ENCODE results near the gene B4GALNT1.
"Not testable (repeated sequence)": the region's sequence is repeated elsewhere in the genome, so short reads cannot be mapped to it uniquely, and the experiment has no call there.

B4GALNT1 gene

DNA sequence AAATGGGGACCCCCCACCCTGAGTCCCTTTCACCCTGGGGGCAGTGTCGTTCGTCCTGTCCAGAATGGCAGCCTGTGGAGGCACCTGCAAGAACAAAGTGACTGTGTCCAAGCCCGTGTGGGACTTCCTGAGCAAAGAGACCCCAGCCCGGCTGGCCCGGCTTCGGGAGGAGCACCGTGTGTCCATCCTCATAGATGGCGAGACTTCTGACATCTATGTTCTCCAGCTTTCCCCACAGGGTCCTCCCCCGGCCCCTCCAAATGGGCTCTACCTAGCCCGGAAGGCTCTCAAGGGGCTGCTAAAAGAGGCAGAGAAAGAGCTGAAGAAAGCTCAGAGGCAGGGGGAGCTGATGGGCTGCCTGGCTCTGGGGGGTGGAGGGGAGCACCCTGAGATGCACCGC is 26.2 kb downstream of the B4GALNT1 start:
- no peak for DNase-seq

DNA sequence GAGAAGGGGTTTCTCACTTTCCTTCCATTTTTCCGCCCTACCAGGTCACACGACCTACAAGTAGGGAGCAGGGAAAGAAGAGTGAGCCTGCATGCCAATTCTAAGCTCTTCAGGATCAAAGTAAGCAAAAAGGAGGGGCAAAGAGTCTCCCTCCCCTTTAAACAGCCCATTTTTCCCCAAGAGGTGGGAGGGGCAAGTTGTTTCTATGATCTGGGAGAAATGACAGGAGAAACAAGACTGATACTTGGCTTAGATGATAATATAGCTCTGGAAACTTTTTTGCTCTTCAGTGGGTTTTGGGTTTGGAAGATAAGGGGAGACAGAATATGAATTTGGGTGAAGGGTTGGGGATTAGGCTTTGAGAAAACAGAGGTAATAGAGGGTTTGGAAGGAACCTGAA is 26.6 kb downstream of the B4GALNT1 start:
- DNase-seq: no peak

DNA sequence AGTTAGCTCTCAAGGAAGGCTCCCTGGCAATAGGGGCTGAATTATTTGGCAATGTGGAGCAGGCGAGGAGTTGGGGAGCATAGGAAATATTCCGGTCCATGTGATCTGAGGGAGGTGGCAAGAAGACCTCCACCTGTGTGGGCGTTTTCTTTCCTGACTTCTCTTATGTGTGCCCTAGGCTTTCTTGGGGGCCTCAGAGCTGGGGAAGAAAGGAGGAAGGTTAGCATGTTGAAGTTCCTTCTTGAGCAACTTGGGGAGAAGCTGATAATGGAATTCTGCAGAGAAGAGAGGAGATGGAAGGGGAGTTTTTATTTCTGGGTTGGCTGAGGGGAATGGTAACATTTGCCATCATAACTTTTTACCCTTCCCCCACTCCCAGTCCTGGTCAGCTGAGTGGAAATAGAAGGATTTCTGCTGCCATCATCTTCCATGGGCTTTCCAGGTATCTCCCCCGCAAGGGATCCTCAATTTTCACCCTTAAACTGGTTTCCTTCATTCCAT is 27.1 kb downstream of the B4GALNT1 start:
- no peak for DNase-seq

DNA sequence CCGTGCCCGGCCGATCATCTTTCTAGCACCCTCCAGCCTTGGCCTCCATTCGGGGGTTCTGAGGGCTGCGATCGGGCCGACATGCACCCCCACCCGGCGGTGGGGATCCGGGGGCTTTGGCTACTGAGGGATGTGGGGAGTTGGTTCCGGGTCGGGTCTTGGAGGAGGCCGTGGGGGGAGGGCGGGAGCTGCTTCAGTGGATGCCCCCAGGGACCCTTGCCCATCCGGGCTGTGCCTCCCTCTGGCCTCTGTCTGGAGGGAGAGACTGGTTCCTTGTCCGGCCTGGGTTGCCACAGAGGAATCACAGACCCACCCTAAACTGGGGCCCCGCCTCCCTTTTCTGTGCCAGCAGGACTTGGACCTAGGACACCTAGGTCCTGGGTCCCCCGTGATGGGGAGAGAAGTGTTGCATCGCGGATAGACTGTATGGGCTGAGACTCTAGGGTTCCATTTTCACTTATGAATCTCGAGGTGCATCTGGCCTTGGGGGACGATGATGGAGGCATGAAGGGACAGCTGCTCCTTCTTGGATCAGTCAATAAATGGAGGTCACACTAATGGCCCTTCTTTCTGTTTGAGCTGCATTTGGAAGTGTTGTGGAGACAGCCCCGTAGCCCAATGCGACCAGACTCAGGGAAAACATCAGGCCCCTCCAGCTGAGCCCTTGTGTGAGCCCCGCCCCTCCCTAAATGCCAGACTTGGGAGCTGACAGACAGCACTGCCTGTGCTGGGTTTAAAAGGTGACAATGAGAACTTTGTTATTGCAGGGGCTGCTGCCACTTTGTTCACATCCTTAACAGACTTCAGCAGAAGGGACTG is 27.8 kb downstream of the B4GALNT1 start:
- no peak for DNase-seq

DNA sequence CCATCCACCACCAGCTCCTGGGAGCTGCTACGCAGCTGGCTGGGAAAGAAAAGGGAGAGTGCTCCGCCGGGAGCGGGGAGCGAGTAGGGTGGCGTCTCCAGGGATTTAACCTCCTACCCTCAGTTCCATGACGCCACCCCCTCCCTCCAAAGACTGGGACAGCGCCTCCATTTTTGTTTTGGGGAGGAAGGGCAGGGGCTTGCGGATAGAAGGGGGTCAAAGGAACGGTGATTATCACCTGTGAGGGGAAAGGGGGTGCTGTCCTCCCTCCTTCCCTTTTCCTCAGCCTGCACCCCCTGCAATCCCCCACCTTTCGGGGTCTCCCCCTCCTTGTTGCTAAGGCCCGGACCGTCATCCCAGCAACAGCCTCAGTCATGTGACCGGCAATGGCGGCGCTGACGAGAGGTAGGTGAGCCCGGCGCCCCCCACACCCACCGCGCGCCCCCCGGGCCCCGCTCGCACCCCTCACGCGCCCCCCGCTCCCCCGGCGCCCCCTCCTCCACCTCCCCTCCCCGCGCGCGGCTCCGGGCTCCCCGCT is 28.5 kb downstream of the B4GALNT1 start, which contains the start of gene DTX3:
DTX3 (plus strand) TSS at position 371 of the 538 bp plus-strand sequence. CDS start 1,694 bp downstream, outside the sequence.
- DNase-seq: no peak

DNA sequence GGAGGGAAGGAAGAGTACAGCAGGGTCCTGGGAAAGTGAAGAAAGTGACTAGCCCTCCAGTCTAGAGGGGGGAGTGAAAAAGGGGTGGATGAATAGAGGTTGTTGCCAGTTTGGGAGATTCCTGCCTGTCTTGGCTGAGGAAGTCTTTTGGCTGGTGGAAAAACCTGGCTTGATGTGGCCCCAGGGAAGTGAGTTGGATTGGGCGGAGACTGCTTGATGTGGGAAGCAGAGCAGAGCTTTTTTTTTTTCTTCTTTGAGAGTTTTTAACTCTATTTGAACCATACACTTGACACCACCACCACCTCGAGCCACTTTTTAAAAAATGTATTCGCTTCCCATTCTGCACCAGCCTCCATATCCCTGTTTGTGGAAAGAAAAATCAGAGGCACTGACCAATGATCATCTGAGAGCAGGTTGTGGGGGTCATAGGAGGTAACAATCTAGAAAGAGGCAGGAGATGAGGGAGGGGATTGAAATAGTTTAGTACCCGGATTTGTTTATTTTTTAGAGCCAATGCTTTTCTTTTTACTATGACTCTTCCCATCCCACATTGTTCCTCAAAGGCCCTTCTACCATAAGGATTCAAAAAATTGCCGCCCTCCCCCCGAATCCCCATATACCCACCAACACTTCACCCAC is 29.1 kb downstream of the B4GALNT1 start:
- DNase-seq: peak in 1 of 2 experiments; percentile 23

DNA sequence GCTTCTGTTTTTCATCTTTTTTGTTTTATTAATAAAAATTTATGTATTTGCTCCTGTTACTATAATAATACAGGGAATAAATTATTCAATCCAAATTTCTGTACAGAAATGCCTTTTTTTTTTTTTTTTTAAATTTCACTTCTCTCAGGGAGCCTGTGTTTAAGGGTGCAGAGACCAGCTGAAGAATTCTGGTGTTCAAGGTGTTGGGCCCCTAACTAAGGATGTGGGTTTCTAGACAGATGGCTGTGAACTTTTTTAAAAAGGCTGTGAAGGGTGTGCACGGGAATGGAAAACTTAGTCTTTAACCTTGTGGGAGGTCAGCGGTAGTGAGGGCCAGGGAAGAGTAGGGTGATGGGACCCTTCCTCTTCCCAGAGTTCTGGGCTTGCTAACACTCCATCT is 29.7 kb downstream of the B4GALNT1 start:
- DNase-seq: no peak

DNA sequence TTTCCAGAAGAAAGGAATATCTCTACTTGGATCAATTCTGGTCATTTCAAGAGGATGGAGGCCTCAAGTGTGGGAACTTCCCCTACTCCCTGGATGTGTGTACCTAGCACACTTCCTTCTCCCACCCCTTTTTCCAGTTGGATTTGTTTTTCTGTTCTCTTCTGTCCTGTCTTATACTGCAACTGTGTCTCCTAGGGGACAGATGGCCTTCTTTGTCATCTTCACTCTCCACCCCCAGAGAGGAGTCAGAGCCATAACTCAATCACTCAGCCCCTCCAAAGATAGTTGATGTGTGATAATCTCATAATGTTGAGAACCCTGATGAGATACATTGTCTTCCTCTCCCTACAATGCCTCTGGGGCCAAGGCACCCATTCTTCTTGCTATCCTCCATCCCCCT is 30.5 kb downstream of the B4GALNT1 start:
- no peak for DNase-seq

DNA sequence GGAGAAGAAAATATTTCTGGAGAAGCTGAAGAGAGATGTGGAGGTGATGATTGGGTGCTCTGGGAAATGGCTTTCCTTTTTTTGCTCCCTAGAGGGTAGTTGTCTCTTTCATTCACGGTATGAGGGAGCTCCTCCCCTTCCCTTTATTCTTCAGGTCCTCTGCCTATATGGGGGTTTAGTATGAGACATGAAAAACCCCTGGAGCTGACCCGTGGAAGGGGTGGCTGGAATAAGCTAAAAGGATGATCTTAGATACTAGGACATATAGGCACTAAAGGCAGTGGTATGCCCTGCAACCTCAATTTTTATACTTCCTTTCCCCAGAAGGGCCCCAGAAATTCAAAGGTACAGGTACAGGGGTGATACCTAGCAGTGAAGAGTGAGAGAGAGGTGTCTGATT is 32.6 kb downstream of the B4GALNT1 start:
- no peak for DNase-seq

DNA sequence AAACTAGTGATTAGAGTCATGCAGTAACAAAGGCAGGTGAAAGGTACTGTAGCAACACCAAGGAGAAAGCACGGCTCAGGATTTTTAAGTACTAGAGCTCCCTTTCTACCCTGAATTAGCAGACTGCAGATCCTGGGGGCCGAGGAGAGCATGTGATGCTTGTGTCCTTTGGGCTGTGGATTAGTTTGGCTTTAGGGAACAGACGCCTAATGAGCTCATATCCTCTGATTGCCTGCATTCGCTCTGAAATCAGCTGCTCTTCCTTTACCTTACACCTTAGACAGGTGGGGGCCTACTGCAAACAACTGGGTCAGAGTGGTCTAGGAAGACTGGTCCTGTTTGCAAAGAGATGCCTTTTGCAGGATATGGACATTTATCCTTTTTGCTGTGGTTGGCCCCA is 39.8 kb downstream of the B4GALNT1 start:
- no peak for DNase-seq

DNA sequence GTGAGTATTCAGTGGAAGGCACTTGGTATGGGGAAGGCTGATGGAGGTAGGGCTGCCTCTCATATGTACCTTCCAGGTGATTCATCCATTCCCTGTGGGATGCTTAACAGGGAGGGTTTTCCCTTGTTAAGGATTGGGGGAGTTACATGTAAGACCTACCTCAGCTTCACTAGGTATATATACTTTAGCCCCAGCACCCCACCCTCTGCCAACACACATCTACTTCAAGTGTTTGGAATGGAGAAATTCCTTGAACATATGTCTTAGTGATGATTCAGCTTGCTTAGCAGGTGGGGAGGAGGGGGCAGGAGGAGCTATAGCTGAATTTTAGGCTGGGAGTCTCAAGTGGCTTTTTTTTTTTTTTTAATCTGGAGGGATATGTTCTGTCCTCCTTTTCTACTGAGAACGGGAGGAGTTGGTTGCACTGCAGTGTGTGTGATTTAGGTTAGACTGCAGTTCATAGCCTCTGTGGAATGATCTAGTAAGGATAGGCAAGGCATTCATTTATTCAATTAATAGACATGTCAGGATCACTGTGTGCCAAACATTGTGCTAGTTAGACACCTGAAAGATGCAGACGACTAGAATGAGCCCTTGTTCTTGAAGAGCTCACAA is 40.3 kb downstream of the B4GALNT1 start:
- DNase-seq: no peak

DNA sequence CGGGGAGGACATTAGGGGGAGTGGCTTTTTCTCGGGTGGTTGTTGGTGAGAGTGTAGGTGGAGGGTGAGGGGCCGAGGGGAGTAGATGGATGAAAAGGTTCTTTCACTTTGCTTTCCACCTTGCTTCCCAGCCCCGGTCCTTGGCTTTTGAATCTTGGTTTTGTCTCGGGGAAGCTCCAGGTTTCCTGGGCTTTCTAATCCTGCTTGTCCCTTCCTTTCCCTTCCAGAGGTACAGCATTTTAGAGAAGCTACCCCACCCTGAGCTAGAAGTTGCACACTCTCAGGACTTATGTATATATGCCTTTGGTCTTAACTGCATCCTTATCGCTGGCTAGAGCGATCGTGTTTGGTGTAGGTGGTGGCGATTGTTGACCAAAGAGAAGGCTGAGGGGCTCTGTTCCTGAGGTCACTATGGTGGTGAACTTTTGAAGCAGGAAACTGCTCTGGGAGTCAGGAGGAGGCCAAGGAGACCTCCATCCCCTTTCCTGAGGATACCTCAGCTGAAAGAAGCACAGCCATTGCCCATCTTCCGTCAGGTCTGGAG is 41.1 kb downstream of the B4GALNT1 start:
- DNase-seq: no peak

DNA sequence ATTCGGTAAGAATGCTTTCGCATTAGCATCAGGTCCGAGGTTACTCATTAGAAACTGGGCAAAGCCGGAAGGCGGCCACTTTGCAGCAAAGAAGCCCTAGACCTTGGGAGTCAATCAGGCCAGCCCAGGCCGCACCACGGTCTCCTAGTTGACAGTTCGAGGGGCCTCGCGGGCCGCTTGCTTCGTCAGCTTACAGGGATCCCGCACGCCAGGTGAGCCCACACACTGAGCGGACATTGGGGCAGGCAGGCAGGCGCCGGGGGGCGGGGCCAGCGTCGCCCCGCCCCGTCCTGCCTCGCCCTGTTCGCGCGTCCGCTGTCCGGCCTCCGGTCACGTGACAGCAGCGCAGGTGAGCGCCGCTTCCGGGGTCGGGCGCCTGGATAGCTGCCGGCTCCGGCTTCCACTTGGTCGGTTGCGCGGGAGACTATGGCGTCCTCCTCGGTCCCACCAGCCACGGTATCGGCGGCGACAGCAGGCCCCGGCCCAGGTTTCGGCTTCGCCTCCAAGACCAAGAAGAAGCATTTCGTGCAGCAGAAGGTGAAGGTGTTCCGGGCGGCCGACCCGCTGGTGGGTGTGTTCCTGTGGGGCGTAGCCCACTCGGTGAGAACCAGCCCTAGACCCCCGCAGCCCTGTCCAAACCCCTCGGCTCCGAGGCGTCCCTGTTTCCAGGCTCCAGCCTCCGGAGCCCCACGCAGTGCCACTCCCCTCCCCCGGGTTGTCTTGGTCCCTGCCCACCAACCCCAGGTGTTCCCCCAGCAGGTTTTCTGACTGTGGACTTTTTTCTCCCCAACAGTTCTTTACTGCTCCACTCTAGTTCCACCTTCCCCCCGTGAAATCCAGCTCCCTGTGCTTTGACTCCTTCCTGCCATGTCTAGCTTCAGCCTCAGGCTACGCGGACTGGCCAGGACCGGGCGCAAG is 41.9 kb downstream of the B4GALNT1 start, which contains the start of gene PIP4K2C:
PIP4K2C (plus strand) TSS at position 329 of the 918 bp plus-strand sequence; CDS start at position 427, 98 bp downstream.
- peak; percentile 41 to 49 for DNase-seq

DNA sequence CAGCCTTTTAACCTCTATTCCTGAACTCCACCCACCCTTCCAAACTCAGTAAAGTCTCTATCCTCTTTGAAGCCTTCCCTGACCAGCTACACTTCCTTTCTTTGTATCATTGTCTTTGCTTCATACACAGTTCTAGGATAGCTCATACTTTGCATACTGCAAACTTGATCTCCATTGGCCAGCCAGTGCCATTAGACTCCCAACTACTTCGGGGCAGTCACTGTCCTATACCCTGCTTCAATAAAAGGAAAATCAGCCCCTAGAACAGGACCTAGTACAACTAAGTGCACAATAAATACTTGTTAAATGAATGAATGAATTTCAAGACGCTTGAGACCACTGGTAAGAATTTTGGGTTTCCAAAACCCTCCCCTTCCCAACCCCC is 42.5 kb downstream of the B4GALNT1 start:
- no peak for DNase-seq

DNA sequence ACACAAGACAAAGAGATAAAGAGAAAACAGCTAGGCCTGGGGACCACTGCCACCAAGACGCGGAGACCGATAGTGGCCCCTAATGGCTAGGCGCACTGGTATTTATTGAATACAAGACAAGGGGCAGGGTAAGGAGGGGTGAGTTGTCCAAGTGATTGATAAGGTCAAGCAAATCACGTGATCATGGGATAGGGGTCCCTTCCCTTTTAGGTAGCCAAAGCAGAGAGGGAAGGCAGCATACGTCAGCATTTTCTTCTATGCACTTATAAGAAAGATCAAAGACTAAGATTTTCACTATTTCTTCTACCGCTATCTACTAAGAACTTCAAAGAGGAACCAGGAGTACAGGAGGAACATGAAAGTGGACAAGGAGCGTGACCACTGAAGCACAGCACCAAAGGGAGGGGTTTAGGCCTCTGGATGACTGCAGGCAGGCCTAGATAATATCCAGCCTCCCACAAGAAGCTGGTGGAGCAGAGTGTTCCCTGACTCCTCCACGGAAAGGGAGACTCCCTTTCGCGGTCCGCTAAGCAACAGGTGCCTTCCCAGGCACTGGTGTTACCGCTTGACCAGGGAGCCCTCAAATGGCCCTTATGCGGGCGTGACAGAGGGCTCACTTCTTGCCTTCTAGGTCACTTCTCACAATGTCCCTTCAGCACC is 43.9 kb downstream of the B4GALNT1 start:
- DNase-seq: not testable (repeated sequence)

DNA sequence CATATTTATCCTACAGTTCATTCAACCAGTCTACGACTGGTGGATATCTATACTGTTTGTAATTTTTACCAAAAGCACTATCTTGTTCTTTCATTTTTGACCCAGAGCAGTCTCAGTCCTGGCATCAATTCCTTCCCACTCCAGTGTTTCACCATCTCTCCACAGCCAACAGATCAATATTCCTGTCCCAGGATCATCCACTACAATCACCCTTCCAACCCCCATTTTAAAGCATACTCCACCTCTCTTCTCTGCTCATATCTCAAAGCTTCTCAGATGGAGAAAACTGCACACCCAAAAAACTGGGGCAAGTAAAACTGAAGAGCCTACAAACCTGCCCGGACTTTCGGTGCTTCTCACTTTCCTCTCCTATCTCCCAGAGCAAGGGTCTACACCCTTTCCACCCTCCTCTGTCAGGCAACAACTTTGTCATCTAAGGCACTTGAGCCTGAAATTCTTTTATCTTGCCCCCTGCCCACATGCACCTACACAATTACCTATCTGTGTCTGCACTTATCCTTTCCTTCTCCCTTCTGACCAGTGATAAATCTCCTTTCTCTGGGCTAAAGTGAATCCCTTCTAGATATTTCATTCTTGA is 46.1 kb downstream of the B4GALNT1 start:
- no peak for DNase-seq

DNA sequence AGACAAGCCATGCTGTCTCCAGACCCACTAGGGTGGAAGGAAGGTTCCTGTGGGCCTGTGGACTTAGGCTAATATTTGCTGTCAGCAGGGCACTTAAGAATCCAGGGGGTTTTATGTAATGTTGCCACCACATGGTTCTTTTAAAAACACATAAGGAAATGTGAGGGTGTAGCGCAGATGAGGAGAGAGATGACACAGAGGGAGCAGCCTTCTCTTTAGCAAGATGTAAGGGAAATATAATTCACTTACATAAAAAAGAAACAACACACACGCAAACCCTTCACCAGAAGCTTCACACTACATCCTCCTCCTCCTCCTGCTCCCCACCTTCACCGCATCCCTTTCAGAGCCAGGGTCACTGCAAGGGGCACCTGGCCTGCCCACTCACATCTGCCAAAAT is 46.9 kb downstream of the B4GALNT1 start:
- DNase-seq: no peak

DNA sequence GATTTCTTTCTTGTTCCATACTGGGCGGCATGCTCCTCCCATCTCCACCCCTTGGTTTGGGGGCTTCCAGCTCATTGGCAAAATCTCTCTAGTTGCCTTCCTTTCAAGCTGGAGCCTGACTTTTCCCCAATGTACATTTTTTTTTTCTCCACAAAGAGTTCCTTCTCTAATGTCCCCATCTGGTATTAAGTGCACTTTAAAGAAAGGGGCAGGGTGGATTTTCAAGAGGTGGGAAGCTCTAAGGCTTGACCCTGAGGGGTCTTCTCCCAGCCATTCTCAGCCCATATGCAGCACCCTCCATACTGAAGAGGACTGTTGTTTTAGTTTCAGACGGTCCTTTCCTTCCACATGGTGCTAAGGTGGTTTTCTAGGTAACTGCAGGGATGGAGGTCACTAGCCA is 47.8 kb downstream of the B4GALNT1 start:
- no peak for DNase-seq

DNA sequence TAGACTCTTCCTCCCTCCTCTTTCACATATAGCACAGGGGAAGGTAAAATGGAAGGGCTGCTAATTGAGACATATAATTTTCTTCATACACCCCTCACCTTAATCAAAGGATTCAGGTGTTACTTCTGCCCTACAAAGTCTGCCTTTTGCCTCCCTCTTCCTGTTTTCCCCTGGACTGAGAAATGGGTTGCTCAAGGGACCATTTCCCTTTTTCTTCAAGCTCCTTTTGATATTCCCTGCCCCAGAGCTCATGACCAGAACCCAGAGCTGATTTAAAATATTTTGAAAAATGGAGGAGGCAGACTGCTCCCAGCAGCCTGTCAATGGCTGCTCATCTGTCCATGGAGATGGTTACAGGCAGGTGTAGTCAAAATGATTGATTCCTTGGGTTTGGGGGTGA is 48.3 kb downstream of the B4GALNT1 start:
- no peak for DNase-seq

DNA sequence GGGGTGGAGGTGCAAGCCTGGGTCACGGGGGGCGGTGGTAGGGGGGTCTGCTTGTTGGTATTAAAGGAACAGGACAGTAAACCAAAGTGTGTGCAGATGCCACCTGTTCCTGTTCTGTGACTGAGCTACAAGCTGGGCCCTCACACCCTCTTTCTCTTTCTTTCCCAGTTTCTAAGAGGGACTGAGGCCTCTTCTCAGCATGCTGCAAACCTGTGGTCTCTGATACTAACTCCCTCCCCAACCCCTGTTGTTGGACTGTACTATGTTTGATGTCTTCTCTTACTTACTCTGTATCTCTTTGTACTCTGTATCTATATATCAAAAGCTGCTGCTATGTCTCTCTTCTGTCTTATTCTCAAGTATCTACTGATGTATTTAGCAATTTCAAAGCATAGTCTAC is 49.0 kb downstream of the B4GALNT1 start:
- no peak for DNase-seq
